Gastroesophageal sphincter (tissue), 4 donors: ENCODE measurements around the gene NCKAP5. TPM values are rescaled to one million over a fixed set of nuclear protein-coding genes. Genes with fewer than 3 reads are reported as not detected.

Experiments
- ATAC-seq: fragments of 150-250 bp; one replicate; pipeline ENCODE4 v1.9.1; 2016; ENCODE audit warnings: mild to moderate bottlenecking, moderate library complexity
- H3K27ac ChIP-seq, 4 donors: fragments of 200-600 bp; sonication (generic) in 3 of 4; 1 replicate in 3 of 4; 2 replicates in 1 of 4; pipeline ENCODE4 v1.5.1; 2016 to 2019
- H3K27me3 ChIP-seq: fragments of 200-600 bp; sonication (generic); one replicate; pipeline ENCODE4 v1.5.1; 2019
- H3K36me3 ChIP-seq, 2 donors: fragments of 200-600 bp; sonication (generic); one replicate each; pipeline ENCODE4 v1.5.1; 2019; ENCODE audit warnings: control low read depth in 1 of 2
- H3K4me1 ChIP-seq, 3 donors: fragments of 200-600 bp; sonication (generic); 1 replicate in 2 of 3; 2 replicates in 1 of 3; pipeline ENCODE4 v1.5.1; 2016 to 2019; ENCODE audit warnings: control low read depth in 2 of 3
- H3K4me3 ChIP-seq, 2 donors: fragments of 200-600 bp; sonication (generic); one replicate each; pipeline ENCODE4 v1.5.1; 2019; ENCODE audit warnings: mild to moderate bottlenecking in 1 of 2, moderate library complexity in 1 of 2
- H3K9me3 ChIP-seq, 3 donors: fragments of 200-600 bp; sonication (generic); one replicate each; pipeline ENCODE4 v1.5.1; 2017 to 2019; ENCODE audit warnings: control low read depth in 2 of 3
- EP300 ChIP-seq: sonication (generic); formaldehyde crosslinking; IDR thresholded peaks from one replicate; pipeline ENCODE4 v1.6.1; 2017; ENCODE audit warnings: antibody characterized with exemption, mild to moderate bottlenecking
- POLR2A ChIP-seq, 2 donors: fragments of 450-650 bp; IDR thresholded peaks; one replicate each; pipeline ENCODE4 v1.6.1; 2017; ENCODE audit warnings: antibody characterized with exemption in 2 of 2, mild to moderate bottlenecking in 2 of 2, moderate library complexity in 1 of 2
- POLR2AphosphoS5 ChIP-seq: sonication (generic); formaldehyde crosslinking; IDR thresholded peaks from one replicate; pipeline ENCODE4 v1.6.1; 2017; ENCODE audit warnings: antibody characterized with exemption
- WGBS, 2 donors: methylation state at CpG; one replicate each; pipeline ENCODE4 v1.1.5; 2018; ENCODE audit warnings: low coverage in 1 of 2; 5-methylcytosine and 5-hydroxymethylcytosine counted together
- total RNA-seq, 4 donors: library from RNA; depleted of rRNA; stranded (reverse); fragments of >200 nt; gene quantifications; one replicate each; pipeline ENCODE4 v1.1.0, GENCODE V29; 2016
- TF ChIP-seq, protein P1 (sequence below), 4 experiments: fragments of 200-600 bp in 2 of 4; fragments of 450-650 bp in 2 of 4; sonication (generic) in 1 of 4; IDR thresholded peaks; one replicate each; pipeline ENCODE4 v1.5.1; 2017 to 2019; ENCODE audit warnings: antibody characterized with exemption in 4 of 4, mild to moderate bottlenecking in 2 of 4, moderate library complexity in 2 of 4

Gene NCKAP5
- total RNA-seq, 4 donors from 2014 or later = 0.16 to 0.57 (median 0.33) TPM

DNA sequence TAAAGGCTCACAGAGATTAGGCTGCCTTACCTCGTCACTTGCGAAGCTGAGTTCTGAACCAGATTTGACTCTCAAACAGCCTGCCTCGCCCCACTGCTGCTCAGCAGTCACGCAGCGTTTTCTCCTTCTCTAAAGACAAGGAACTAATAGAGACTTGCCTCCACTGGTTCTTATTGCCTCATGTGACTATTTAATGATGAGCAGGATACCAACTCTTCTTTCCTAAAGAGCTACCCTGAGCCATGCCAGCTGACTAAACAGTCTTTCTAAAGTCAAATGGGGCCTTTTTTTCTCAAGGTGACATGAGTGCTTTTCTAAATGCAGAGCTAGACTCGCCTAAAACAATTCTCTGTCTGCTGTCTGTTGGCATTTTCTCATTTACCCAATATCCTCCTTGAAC lies 147.5 kb downstream of the NCKAP5 start:
- WGBS, 2 donors = 87 to 91% methylated on average over 6 of the region's 6 CpGs
- no peak overlapping the region for H3K27ac ChIP-seq
- no peaks in the 10 kb centered on the region for H3K9me3 ChIP-seq
- no peak for TF ChIP-seq POLR2AphosphoS5
- TF ChIP-seq, protein P1, sequence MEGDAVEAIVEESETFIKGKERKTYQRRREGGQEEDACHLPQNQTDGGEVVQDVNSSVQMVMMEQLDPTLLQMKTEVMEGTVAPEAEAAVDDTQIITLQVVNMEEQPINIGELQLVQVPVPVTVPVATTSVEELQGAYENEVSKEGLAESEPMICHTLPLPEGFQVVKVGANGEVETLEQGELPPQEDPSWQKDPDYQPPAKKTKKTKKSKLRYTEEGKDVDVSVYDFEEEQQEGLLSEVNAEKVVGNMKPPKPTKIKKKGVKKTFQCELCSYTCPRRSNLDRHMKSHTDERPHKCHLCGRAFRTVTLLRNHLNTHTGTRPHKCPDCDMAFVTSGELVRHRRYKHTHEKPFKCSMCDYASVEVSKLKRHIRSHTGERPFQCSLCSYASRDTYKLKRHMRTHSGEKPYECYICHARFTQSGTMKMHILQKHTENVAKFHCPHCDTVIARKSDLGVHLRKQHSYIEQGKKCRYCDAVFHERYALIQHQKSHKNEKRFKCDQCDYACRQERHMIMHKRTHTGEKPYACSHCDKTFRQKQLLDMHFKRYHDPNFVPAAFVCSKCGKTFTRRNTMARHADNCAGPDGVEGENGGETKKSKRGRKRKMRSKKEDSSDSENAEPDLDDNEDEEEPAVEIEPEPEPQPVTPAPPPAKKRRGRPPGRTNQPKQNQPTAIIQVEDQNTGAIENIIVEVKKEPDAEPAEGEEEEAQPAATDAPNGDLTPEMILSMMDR (IDR thresholded peaks at IDR 0.05) = no peak
- no peak for TF ChIP-seq POLR2A (IDR thresholded peaks at IDR 0.05)
- TF ChIP-seq EP300 = no peak
- H3K27me3 ChIP-seq = no peaks in the 10 kb centered on the region
- no peak overlapping the region for H3K4me3 ChIP-seq
- H3K4me1 ChIP-seq = peaks cover 0 to 9% (median 0%) of the 10 kb centered on the region in 3 donors
- H3K36me3 ChIP-seq = no peaks in the 10 kb centered on the region
- ATAC-seq = no peak

DNA sequence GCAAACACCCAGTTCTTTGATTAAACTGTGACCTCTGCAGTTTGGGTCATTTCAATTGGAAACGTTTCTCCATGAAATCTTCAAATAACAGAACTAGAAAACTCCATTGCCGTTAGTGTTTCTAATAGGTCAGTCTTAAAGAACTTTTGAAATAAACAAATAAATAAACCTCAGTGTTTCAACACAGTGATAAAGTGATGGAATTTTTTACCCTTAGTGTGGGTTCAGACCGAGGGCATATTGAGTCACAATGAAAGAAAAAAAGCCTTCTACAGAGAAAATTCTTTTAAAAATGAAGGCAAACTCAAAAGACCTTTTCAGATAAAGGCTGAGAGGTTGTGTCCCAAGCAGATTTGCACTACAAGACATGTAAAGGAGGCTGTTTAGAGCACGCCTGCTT lies 149.6 kb downstream of the NCKAP5 start:
- Histone ChIP-seq H3K4me3 (no peak overlapping the region), H3K27ac (no peak overlapping the region), H3K27me3 (no peaks in the 10 kb centered on the region), H3K4me1 (peaks cover 0 to 9% (median 0%) of the 10 kb centered on the region in 3 donors), H3K9me3 (no peaks in the 10 kb centered on the region), H3K36me3 (no peaks in the 10 kb centered on the region)
- no peak for ATAC-seq
- TF ChIP-seq, protein P1 (IDR thresholded peaks at IDR 0.05) = no peak
- TF ChIP-seq EP300 (no peak), POLR2AphosphoS5 (no peak), POLR2A (IDR thresholded peaks at IDR 0.05) (no peak)
- 60 to 64% methylated on average over 3 to 4 of the region's 4 CpGs for WGBS, 2 donors

DNA sequence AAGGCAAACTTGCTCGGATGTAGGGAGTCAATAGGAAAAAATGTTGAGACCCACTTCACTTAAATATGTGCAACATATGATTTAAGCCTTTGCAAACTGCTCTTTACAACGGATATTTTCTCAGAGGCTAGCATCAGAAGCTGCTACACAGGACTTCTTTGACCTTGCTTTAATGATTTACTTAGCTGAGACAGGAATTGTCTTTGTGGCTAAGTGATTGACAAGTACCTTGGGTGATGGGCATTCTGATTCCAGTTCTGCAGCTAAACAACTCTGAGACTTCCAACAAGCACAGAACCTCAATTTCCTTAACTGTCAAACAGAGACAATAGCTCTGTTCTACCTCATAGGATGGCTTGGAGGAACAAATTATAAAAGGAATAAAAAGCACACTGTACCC lies 150.2 kb downstream of the NCKAP5 start:
- Histone ChIP-seq H3K36me3 (no peaks in the 10 kb centered on the region), H3K9me3 (no peaks in the 10 kb centered on the region), H3K27ac (no peak overlapping the region), H3K4me1 (peaks cover 0 to 9% (median 0%) of the 10 kb centered on the region in 3 donors), H3K27me3 (no peaks in the 10 kb centered on the region), H3K4me3 (no peak overlapping the region)
- TF ChIP-seq POLR2AphosphoS5 (no peak), EP300 (no peak), POLR2A (IDR thresholded peaks at IDR 0.05) (no peak)
- TF ChIP-seq, protein P1 (IDR thresholded peaks at IDR 0.05) = no peak
- WGBS, 2 donors = 65 to 100% methylated on average over 2 of the region's 2 CpGs
- ATAC-seq = no peak

DNA sequence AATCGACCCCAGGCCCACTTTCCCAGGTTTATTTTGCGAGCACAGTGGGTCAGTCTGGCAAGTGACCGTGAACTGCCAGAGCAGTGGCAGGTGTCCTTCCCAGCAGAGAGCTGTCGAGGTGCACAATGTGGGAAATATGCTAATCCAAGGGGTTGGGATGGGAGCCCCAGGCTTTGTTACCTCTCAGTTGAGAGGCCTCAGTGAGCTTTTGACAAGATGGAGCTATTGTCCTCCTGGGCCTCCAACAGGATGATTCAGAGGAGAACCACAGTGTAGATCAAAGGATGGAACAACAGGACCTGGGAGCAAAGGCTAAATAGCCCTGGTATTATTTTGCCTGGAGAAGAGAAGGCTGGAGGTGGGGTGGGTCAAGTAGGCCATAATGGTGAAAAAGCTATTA lies 150.8 kb downstream of the NCKAP5 start:
- no peaks in the 10 kb centered on the region for H3K27me3 ChIP-seq
- no peak overlapping the region for H3K4me3 ChIP-seq
- peak overlapping the region in 1 of 4 donors; percentile 10 for H3K27ac ChIP-seq
- peaks cover 0 to 9% (median 0%) of the 10 kb centered on the region in 3 donors for H3K4me1 ChIP-seq
- TF ChIP-seq POLR2AphosphoS5 (no peak), EP300 (no peak), POLR2A (IDR thresholded peaks at IDR 0.05) (no peak)
- TF ChIP-seq, protein P1 (IDR thresholded peaks at IDR 0.05) = no peak
- no peaks in the 10 kb centered on the region for H3K9me3 ChIP-seq
- WGBS, 2 donors = 100% methylated on average over 1 of the region's 4 CpGs; no CpG with 5 or more reads in 1 of the 2 donors
- no peak for ATAC-seq
- H3K36me3 ChIP-seq = no peaks in the 10 kb centered on the region

DNA sequence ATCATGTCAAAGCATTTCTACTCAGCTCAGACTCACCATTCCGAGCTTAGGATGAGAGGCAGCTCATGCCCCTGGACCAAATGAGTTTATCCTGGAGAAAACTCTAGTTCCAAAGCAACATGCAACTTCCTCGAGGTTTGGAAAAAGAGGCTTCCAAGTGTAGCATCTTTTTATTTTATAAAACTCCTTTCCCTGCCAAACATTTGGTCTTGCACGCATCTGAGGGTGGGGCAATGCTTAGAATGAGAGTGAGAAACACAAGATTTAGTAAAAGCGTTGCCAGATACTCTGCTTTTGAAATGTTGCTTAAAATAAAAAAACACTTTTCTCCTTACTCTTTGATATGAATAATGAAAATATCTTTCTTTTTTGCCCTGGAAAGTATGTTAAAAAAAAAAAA lies 151.5 kb downstream of the NCKAP5 start:
- 41 to 68% methylated on average over 4 of the region's 4 CpGs for WGBS, 2 donors
- H3K4me1 ChIP-seq = peaks cover 0 to 9% (median 0%) of the 10 kb centered on the region in 3 donors
- no peaks in the 10 kb centered on the region for H3K36me3 ChIP-seq
- H3K27ac ChIP-seq = no peak overlapping the region
- ATAC-seq = no peak
- TF ChIP-seq POLR2AphosphoS5 (no peak), EP300 (no peak), POLR2A (IDR thresholded peaks at IDR 0.05) (no peak)
- TF ChIP-seq, protein P1 (IDR thresholded peaks at IDR 0.05) = no peak
- no peaks in the 10 kb centered on the region for H3K9me3 ChIP-seq
- H3K4me3 ChIP-seq = no peak overlapping the region
- no peaks in the 10 kb centered on the region for H3K27me3 ChIP-seq
